ENCODE results near the gene DDX41.

DNA sequence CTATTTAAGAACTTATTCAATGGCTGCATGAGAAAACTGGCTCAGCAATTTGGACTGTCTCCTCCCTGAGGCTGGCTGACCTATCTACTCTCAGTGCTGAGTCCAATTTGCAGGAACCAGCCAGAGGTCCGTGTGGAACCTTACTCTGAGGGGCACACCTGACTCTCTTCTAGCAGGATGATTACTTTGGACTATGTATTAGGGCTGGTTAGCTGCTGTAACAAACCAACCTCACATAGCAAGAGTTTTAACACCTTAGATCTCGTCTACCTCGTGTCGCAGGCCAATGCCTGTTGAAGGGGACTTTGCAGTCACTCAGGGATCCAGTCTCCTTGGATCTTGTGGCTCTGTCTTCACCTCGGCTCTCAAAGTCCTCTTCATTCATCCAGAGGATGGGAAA, 41.0 kb upstream of the DDX41 start:
- TF ChIP-seq, protein P1, sequence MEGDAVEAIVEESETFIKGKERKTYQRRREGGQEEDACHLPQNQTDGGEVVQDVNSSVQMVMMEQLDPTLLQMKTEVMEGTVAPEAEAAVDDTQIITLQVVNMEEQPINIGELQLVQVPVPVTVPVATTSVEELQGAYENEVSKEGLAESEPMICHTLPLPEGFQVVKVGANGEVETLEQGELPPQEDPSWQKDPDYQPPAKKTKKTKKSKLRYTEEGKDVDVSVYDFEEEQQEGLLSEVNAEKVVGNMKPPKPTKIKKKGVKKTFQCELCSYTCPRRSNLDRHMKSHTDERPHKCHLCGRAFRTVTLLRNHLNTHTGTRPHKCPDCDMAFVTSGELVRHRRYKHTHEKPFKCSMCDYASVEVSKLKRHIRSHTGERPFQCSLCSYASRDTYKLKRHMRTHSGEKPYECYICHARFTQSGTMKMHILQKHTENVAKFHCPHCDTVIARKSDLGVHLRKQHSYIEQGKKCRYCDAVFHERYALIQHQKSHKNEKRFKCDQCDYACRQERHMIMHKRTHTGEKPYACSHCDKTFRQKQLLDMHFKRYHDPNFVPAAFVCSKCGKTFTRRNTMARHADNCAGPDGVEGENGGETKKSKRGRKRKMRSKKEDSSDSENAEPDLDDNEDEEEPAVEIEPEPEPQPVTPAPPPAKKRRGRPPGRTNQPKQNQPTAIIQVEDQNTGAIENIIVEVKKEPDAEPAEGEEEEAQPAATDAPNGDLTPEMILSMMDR (conservative IDR thresholded peaks at IDR 0.05 in 1 of 2, IDR thresholded peaks at IDR 0.05 in 1 of 2; ENCODE audit: low read depth in 1 of 2, low read length in 2 of 2), result no peak
- no peak for TF ChIP-seq EZH2 (IDR thresholded peaks at IDR 0.05; ENCODE audit: low read length, missing control alignments)

All from fibroblast of lung (primary cell).